DMS 273 (cell line): ENCODE results near the gene ZMYM2.

Experiments used
- DNase-seq: peaks from one replicate; lab custom pipeline; 2025; ENCODE audit not compliant: unreplicated experiment; lab: John Stamatoyannopoulos, UW

Gene ZMYM2

GRCh38 chr13:20102525-20103180 lies 144.1 kb downstream of the ZMYM2 start:
- DNase-seq: no peak

- DNase-seq: no peak
Measured at GRCh38 chr13:20105161-20105689, 146.7 kb downstream of the ZMYM2 start.

- DNase-seq: no peak
Measured at GRCh38 chr13:20106742-20107141, 148.2 kb downstream of the ZMYM2 start.

- DNase-seq: no peak
Measured at GRCh38 chr13:20109037-20109436, 150.5 kb downstream of the ZMYM2 start.

- DNase-seq: no peak
Measured at GRCh38 chr13:20114066-20114610, 155.6 kb downstream of the ZMYM2 start.

GRCh38 chr13:20116213-20116612 lies 157.7 kb downstream of the ZMYM2 start:
- no peak for DNase-seq

GRCh38 chr13:20118268-20119140 lies 160.0 kb downstream of the ZMYM2 start:
- peak; percentile 73 for DNase-seq

- no peak for DNase-seq
Measured at GRCh38 chr13:20119960-20120359, 161.4 kb downstream of the ZMYM2 start.

- DNase-seq: no peak
Measured at GRCh38 chr13:20121159-20121525, 162.6 kb downstream of the ZMYM2 start.

GRCh38 chr13:20124303-20124702 lies 165.8 kb downstream of the ZMYM2 start:
- no peak for DNase-seq

- DNase-seq: no peak
Measured at GRCh38 chr13:20125129-20125782, 166.7 kb downstream of the ZMYM2 start.

- DNase-seq: no peak
Measured at GRCh38 chr13:20125783-20126165, 167.2 kb downstream of the ZMYM2 start.

GRCh38 chr13:20126541-20127261 lies 168.2 kb downstream of the ZMYM2 start:
- no peak for DNase-seq

- DNase-seq: no peak
Measured at GRCh38 chr13:20127262-20127561, 168.7 kb downstream of the ZMYM2 start.

- DNase-seq: peak; percentile 67
Measured at GRCh38 chr13:20127562-20128458, 169.3 kb downstream of the ZMYM2 start.

GRCh38 chr13:20128459-20128931 lies 170.0 kb downstream of the ZMYM2 start:
- DNase-seq: peak; percentile 24

- no peak for DNase-seq
Measured at GRCh38 chr13:20129076-20129475, 170.5 kb downstream of the ZMYM2 start.

GRCh38 chr13:20130012-20130411 lies 171.5 kb downstream of the ZMYM2 start:
- DNase-seq: no peak

- DNase-seq: no peak
Measured at GRCh38 chr13:20130652-20131051, 172.1 kb downstream of the ZMYM2 start.
